ACHN (cell line): ENCODE results near the gene PSME1.
A peak's percentile ranks its signal among the peaks of the same experiment; 100 is the strongest.

Experiments used
- DNase-seq: peaks from one replicate; pipeline ENCODE4 v3.0.0-alpha.2; 2015
- in situ Hi-C: cut with HindIII; loops from 2 replicates; pipeline ENCODE4 v1.10.0; 2017; ENCODE audit warnings: low sequenced_read_pairs, low pct_ligation_motif_present, low pct_unique_long_range_greater_than_20kb

PSME1 gene

GRCh38 chr14:24159777-24160498, 23.9 kb downstream of the PSME1 start:
- no peak for DNase-seq
- in situ Hi-C loops: no loop called here

- in situ Hi-C loops: no loop called here
These were observed 24.5 kb downstream of the PSME1 start for GRCh38 chr14:24160499-24160849.

GRCh38 chr14:24160850-24161804, 25.1 kb downstream of the PSME1 start, which contains the start of gene IRF9:
Gene IRF9 (plus strand): TSS chr14:24161265. CDS start chr14:24162145, 880 bp downstream.
- peak; percentile 93 for DNase-seq
- in situ Hi-C loops: no loop called here

More at GRCh38 chr14:24160499-24160849, 24.5 kb downstream of the PSME1 start:
- DNase-seq: no peak

GRCh38 chr14:24162093-24162492, 26.1 kb downstream of the PSME1 start:
- in situ Hi-C loops: no loop called here
- no peak for DNase-seq

GRCh38 chr14:24164518-24164991, 28.6 kb downstream of the PSME1 start:
- DNase-seq: no peak
- in situ Hi-C loops: no loop called here

GRCh38 chr14:24165785-24166184, 29.8 kb downstream of the PSME1 start:
- DNase-seq: no peak
- in situ Hi-C loops: no loop called here

- DNase-seq: no peak
- in situ Hi-C loops: no loop called here
These were observed 31.6 kb downstream of the PSME1 start for GRCh38 chr14:24167469-24168114.

GRCh38 chr14:24171422-24172260, 35.6 kb downstream of the PSME1 start, which contains the start of gene REC8:
Gene REC8 (plus strand): TSS chr14:24172080. CDS start chr14:24172553, 473 bp downstream.
- in situ Hi-C loops: no loop called here
- DNase-seq: no peak

- no peak for DNase-seq
These were observed 36.4 kb downstream of the PSME1 start for GRCh38 chr14:24172261-24172860.

GRCh38 chr14:24172871-24173281, 36.9 kb downstream of the PSME1 start:
- DNase-seq: no peak
- in situ Hi-C loops: no loop called here

More at GRCh38 chr14:24172261-24172860, 36.4 kb downstream of the PSME1 start:
- in situ Hi-C loops: no loop called here

GRCh38 chr14:24176599-24176998, 40.6 kb downstream of the PSME1 start:
- in situ Hi-C loops: no loop called here
- no peak for DNase-seq

- DNase-seq: no peak
- in situ Hi-C loops: no loop called here
These were observed 41.2 kb downstream of the PSME1 start for GRCh38 chr14:24177041-24177825.

GRCh38 chr14:24177891-24178290, 41.9 kb downstream of the PSME1 start:
- in situ Hi-C loops: no loop called here
- DNase-seq: no peak

- in situ Hi-C loops: no loop called here
- no peak for DNase-seq
These were observed 42.6 kb downstream of the PSME1 start for GRCh38 chr14:24178399-24179178.

- no peak for DNase-seq
- in situ Hi-C loops: no loop called here
These were observed 43.4 kb downstream of the PSME1 start for GRCh38 chr14:24179294-24179960.
